Measurements from ENCODE around the gene CHST14. TPM values are rescaled to one million over a fixed set of nuclear protein-coding genes. Genes with fewer than 3 reads are reported as not detected.

The CHST14 gene
- total and polyA plus RNA-seq, 2 of the 8 experiments (the other 6 are each of a cell fraction or from before 2014, with no cell fraction given): 13.4 to 20.3 TPM

Other genes starting within 250 kb of the CHST14 start
- 9.0 and 9.4 TPM in 2 replicates for gene PAK6, start 231.9 kb upstream of the CHST14 start, total RNA-seq (2021; fragmentation: NEBNext Ultra II Directional; extraction: Animal tissue kit (Norgen Biotek cat#: 25700))
- 6.9 and 12.5 TPM in 2 replicates for gene PAK6, start 231.9 kb upstream of the CHST14 start, polyA plus RNA-seq (2011; rRNA removed)
- gene ANKRD63, start 187.9 kb upstream of the CHST14 start, total RNA-seq (2021; fragmentation: NEBNext Ultra II Directional; extraction: Animal tissue kit (Norgen Biotek cat#: 25700)): 0.26 TPM in 1 of 2 replicates, not detected in the other
- gene ANKRD63, start 187.9 kb upstream of the CHST14 start, polyA plus RNA-seq (2011; rRNA removed): 0.16 and 0.18 TPM in 2 replicates
- 8.4 and 9.4 TPM in 2 replicates for gene PLCB2, start 163.0 kb upstream of the CHST14 start, total RNA-seq (2021; fragmentation: NEBNext Ultra II Directional; extraction: Animal tissue kit (Norgen Biotek cat#: 25700))
- 7.2 and 11.3 TPM in 2 replicates for gene PLCB2, start 163.0 kb upstream of the CHST14 start, polyA plus RNA-seq (2011; rRNA removed)
- gene INAFM2, start 147.3 kb upstream of the CHST14 start, total RNA-seq (2021; fragmentation: NEBNext Ultra II Directional; extraction: Animal tissue kit (Norgen Biotek cat#: 25700)): 35.1 and 38.2 TPM in 2 replicates
- 9.6 and 15.3 TPM in 2 replicates for gene INAFM2, start 147.3 kb upstream of the CHST14 start, polyA plus RNA-seq (2011; rRNA removed)
- 0.33 and 0.78 TPM in 2 replicates for gene CCDC9B, start 130.0 kb upstream of the CHST14 start, total RNA-seq (2021; fragmentation: NEBNext Ultra II Directional; extraction: Animal tissue kit (Norgen Biotek cat#: 25700))
- 0.45 and 0.63 TPM in 2 replicates for gene CCDC9B, start 130.0 kb upstream of the CHST14 start, polyA plus RNA-seq (2011; rRNA removed)
- not detected in 2 replicates for gene PHGR1, start 120.0 kb upstream of the CHST14 start, total RNA-seq (2021; fragmentation: NEBNext Ultra II Directional; extraction: Animal tissue kit (Norgen Biotek cat#: 25700))
- not detected in 2 replicates for gene PHGR1, start 120.0 kb upstream of the CHST14 start, polyA plus RNA-seq (2011; rRNA removed)
- gene DISP2, start 112.8 kb upstream of the CHST14 start, total RNA-seq (2021; fragmentation: NEBNext Ultra II Directional; extraction: Animal tissue kit (Norgen Biotek cat#: 25700)): 1.2 and 3.4 TPM in 2 replicates
- gene DISP2, start 112.8 kb upstream of the CHST14 start, polyA plus RNA-seq (2011; rRNA removed): 0.45 and 0.72 TPM in 2 replicates
- 67.4 and 79.4 TPM in 2 replicates for gene KNSTRN, start 88.3 kb upstream of the CHST14 start, total RNA-seq (2021; fragmentation: NEBNext Ultra II Directional; extraction: Animal tissue kit (Norgen Biotek cat#: 25700))
- 18.6 and 25.1 TPM in 2 replicates for gene KNSTRN, start 88.3 kb upstream of the CHST14 start, polyA plus RNA-seq (2011; rRNA removed)
- gene IVD, start 65.2 kb upstream of the CHST14 start, total RNA-seq (2021; fragmentation: NEBNext Ultra II Directional; extraction: Animal tissue kit (Norgen Biotek cat#: 25700)): 78.8 and 80.0 TPM in 2 replicates
- 55.2 and 63.7 TPM in 2 replicates for gene IVD, start 65.2 kb upstream of the CHST14 start, polyA plus RNA-seq (2011; rRNA removed)
- 38.9 and 40.0 TPM in 2 replicates for gene BAHD1, start 30.0 kb upstream of the CHST14 start, total RNA-seq (2021; fragmentation: NEBNext Ultra II Directional; extraction: Animal tissue kit (Norgen Biotek cat#: 25700))
- 15.0 and 23.4 TPM in 2 replicates for gene BAHD1, start 30.0 kb upstream of the CHST14 start, polyA plus RNA-seq (2011; rRNA removed)
- gene CCDC32, start 94.1 kb downstream of the CHST14 start, total RNA-seq (2021; fragmentation: NEBNext Ultra II Directional; extraction: Animal tissue kit (Norgen Biotek cat#: 25700)): 10.2 and 12.1 TPM in 2 replicates
- 2.9 and 8.9 TPM in 2 replicates for gene CCDC32, start 94.1 kb downstream of the CHST14 start, polyA plus RNA-seq (2011; rRNA removed)
- gene RPUSD2, start 98.3 kb downstream of the CHST14 start, total RNA-seq (2021; fragmentation: NEBNext Ultra II Directional; extraction: Animal tissue kit (Norgen Biotek cat#: 25700)): 25.1 and 28.5 TPM in 2 replicates
- 14.5 and 19.9 TPM in 2 replicates for gene RPUSD2, start 98.3 kb downstream of the CHST14 start, polyA plus RNA-seq (2011; rRNA removed)
- 22.3 and 22.5 TPM in 2 replicates for gene KNL1, start 123.3 kb downstream of the CHST14 start, total RNA-seq (2021; fragmentation: NEBNext Ultra II Directional; extraction: Animal tissue kit (Norgen Biotek cat#: 25700))
- 2.7 and 4.4 TPM in 2 replicates for gene KNL1, start 123.3 kb downstream of the CHST14 start, polyA plus RNA-seq (2011; rRNA removed)
- gene RAD51, start 224.2 kb downstream of the CHST14 start, total RNA-seq (2021; fragmentation: NEBNext Ultra II Directional; extraction: Animal tissue kit (Norgen Biotek cat#: 25700)): 41.6 and 42.4 TPM in 2 replicates
- 25.2 and 32.2 TPM in 2 replicates for gene RAD51, start 224.2 kb downstream of the CHST14 start, polyA plus RNA-seq (2011; rRNA removed)